GM11168 (cell line): Measurements from ENCODE around the gene IMPACT.

ENCODE experiments used
- in situ Hi-C: fragments of 300-500 bp; cut with MboI; formaldehyde crosslinking; loops from one replicate; pipeline ENCODE4 v1.12.0; 2022; ENCODE audit warnings: low sequenced_read_pairs; ENCODE audit not compliant: unreplicated experiment

IMPACT gene

GRCh38 chr18:24426398-24427294 is at the start of gene IMPACT:
Gene IMPACT (plus strand): TSS chr18:24426670. CDS start chr18:24426757, 87 bp downstream.
- in situ Hi-C loops = no loop called here

DNA sequence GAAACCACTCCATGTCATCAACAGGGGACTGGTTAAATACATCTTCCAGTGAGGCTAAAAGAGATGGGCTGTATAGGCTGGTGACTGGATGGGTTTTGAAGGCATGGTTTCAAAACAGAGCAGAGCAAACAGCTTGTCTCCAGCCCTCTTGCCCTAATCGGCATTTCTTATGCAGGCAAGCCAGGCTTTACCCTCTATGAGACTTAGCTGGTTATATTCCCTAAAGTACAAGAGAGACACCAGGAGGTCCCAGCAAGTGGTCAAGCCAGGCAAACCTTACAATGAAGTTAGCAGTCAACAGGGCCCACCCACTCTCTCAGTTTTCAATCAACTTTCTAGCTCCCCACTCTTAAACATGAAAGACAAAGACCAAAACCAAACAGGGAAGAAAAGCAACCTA is 47.9 kb upstream of the IMPACT start:
- in situ Hi-C loops = no loop called here

DNA sequence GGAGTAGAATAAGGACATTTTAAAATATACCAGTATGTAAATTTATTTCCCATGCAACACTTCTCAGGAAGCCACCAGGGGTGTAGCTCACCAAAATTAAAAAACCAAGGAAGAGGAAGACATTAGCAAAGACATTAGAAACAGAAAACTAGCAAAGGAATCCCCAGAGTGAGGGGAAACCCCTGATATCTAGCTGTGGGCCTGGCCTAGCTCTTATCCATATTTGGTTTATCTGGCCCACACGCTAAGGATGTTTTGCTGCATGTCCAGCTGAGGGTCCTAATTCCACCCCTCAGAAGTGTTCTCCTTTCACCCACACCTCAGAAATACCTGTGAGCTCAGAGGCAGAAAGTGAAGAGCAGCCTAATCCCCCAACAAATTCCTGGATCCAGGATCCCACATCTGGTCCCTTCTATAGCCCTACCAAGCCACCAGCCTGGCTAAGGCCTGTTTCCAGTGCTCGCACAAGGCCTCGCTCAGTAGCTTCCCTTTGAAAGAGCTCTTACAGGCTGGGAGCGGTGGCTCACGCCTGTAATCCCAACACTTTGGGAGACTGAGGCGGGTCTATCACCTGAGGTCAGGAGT is 46.2 kb upstream of the IMPACT start:
- in situ Hi-C loops = no loop called here

GRCh38 chr18:24381126-24381525 is 45.3 kb upstream of the IMPACT start:
- in situ Hi-C loops = no loop called here

- in situ Hi-C loops = no loop called here
These were observed 39.8 kb upstream of the IMPACT start for GRCh38 chr18:24386681-24387080.

DNA sequence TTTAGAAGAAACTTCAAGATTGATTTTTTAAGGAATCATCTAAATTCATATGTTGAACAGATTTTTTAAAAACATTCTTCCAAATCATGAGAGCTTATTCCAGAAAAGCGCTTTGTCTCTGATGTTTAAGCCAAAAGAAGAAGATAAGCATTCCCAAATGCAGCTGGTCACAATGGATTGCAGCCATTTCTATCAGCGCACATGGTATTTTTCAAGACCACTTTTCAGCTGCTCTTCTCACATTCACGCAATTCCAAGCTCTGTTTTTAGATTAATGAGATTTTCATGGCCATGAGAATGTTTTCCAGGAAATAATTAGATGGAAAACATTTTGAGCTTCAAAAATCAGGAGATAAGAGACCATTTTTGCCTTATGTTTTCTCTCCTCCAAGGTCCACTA is 37.5 kb upstream of the IMPACT start:
- in situ Hi-C loops = no loop called here

GRCh38 chr18:24395049-24395795 is 31.2 kb upstream of the IMPACT start:
- in situ Hi-C loops = no loop called here

DNA sequence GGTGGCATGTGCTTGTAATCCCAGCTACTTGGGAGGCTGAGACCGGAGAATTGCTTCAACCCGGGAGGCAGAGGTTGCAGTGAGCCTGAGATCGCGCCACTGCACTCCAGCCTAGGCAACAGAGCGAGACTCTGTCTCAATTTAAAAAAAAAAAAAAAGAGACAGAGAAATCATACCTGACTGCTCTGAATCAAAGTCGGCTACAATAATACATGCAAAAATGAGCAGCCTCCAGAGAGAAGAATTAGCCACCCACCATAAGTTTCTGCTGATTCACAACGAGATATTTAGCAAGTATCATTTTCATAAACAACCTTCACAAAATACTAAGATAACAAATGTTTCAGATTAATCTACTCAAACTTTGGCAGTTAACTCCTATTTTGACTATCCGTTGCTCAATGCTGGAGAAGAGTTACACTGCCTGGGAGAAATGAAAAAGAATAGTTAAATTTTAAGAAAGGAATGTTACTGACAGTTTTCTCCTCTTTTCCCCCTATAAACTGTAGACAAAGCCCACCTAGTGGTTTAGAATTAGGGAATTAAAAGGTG is 30.3 kb upstream of the IMPACT start:
- in situ Hi-C loops = no loop called here

GRCh38 chr18:24397131-24397693 is 29.3 kb upstream of the IMPACT start:
- in situ Hi-C loops = no loop called here

DNA sequence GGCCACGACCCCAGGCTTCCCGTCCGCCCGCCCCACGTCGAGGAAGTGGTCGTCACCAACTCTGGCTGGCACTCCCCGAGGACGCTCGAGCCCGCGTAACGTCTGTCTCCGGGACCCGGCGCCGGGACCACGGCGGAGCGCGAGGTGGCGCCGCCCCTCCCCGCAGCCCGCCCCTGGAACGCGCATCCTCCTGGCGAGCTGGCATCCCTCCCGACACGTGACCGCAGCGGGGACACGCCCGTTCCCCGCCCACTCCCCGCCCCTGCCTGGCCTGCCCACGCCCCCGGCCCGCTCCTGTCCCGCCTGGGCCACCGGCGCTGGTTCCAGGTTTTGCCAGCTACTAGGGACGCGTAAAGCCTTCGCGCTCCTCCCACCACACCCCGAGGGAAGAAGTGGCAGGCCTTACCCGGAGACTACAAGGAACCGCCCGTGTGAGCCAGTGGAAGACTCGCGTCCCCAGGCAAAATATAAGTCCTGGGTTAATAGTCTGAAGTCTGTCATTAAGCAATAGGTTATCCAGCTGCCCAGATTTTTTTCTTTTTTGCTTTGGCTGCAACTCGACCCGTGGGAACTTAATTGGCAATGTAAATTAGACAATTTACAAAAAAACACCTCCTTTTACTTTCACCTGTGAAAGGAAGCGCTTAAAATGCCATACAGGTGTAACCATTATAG is 28.6 kb upstream of the IMPACT start, which contains the start of gene OSBPL1A:
Gene OSBPL1A (minus strand): TSS at position 131 of the 675 bp plus-strand sequence. CDS start 20,291 bp downstream, outside the sequence.
- in situ Hi-C loops = no loop called here

DNA sequence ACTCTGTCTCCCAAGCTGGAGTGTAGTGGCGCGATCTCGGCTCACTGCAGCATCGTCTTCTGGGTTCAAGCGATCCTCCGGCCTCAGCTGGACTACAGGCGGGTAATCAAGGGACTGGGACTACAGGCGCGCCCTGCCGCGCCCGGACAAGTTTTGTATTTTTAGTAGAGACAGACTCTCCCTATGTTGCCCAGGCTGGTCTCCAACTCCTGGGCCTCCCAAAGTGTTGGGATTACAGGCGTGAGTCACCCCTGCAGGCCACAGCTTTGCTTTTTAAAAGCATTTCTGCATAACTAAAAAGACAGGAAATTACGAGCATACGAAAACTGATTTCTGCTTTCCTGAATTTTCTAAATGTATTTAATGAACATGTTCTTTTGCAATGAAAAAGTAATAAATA is 27.9 kb upstream of the IMPACT start:
- in situ Hi-C loops = no loop called here

GRCh38 chr18:24400587-24400986 is 25.9 kb upstream of the IMPACT start:
- in situ Hi-C loops = no loop called here

GRCh38 chr18:24402209-24402785 is 24.2 kb upstream of the IMPACT start:
- in situ Hi-C loops = no loop called here

DNA sequence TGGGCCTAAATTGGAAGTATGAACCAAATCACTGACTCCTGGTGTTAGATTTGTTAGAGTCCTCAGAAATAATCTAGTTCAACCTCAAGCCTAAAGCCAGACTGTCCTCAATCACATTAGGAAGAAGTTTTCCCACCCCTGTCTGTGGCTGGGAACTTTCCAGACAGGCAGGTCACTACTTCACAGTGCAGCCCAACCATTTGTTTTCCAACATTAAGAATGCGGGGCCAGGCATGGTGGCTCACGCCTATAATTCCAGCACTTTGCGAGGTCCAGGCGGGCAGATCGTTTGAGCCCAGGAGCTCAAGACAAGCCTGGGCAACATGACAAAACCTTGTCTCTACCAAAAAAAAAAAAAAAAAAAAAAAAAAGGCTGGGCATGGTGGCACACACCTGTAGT is 23.4 kb upstream of the IMPACT start:
- in situ Hi-C loops = no loop called here

- in situ Hi-C loops = no loop called here
These were observed 21.9 kb upstream of the IMPACT start for GRCh38 chr18:24404591-24404990.

DNA sequence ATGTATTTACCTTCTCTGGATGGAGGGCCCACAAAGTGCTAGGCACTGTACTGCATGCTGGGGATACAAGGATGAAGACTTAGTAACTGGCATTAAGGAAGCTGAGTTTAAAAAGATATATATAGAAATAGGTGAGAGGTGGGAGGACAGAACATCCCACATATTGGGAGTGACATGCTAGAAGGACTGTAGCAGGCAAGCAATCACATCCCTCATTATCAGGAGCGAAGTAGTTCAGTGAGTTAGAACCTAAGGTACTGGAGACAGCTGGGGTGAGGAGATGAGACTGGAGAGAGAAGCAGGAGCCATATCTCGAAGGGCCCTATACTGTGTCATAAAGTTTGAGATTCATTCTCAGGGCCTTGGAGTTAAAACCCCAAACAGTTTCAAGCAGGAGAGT is 18.0 kb upstream of the IMPACT start:
- in situ Hi-C loops = no loop called here

DNA sequence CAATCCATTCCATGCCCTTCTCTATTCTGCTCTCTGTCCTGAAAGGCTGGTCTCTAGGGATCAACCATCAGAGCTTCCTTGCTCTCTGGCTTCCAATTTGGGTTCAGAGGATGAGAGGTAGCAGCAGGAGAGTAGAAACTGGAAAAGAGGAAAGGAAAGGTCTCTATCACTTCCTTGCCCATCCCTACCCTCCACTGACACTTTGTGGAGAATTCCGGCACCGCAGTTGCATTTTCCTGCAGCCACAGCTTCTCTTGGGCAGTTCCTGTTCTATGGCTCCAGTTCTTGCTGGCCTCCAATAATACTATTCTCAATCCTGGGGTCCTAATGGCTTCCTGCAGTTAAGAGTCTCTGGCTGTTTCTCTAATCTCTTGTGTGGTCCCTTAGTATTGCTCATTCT is 13.3 kb upstream of the IMPACT start:
- in situ Hi-C loops = no loop called here

DNA sequence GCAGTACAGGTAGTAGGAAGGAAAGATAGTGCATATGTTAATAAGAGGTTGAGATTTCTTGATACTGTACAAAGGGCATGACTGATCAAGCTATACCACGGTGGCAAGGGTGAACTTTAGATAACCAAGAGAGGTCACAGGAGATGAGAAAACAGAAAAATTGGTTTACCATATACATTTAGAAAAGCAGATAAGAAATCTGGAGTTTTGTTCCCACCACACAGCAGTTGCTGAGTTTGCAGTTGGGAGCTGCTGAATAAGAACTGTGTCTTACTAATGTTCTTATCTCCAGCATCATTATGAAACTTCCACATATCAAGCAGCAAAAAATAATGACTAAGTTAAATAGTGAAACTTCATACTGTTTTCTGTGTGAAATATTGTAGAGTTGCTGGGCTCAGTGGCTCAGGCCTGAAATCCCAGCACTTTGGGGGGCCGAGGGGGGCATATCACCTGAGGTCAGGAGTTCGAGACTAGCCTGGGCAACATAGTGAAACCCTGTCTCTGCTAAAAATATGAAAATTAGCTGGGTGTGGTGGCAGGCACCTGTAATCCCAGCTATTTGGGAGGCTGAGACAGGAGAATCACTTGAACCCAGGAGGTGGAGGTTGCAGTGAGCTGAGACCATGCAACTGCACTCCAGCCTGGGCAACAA is 12.0 kb upstream of the IMPACT start:
- in situ Hi-C loops = no loop called here

GRCh38 chr18:24417480-24417879 is 9.0 kb upstream of the IMPACT start:
- in situ Hi-C loops = no loop called here
